RKO (cell line): ENCODE results near the gene PANK1.
A peak's percentile ranks its signal among the peaks of the same experiment; 100 is the strongest.

Source experiments
- DNase-seq: peaks from one replicate; pipeline ENCODE4 v3.0.0-alpha.2; 2016; ENCODE audit warnings: low spot score

PANK1 gene

GRCh38 chr10:89615824-89616223, 29.2 kb downstream of the PANK1 start:
- no peak for DNase-seq

GRCh38 chr10:89615112-89615511, 29.9 kb downstream of the PANK1 start:
- no peak for DNase-seq

GRCh38 chr10:89613582-89613981, 31.5 kb downstream of the PANK1 start:
- no peak for DNase-seq

GRCh38 chr10:89611282-89611681, 33.8 kb downstream of the PANK1 start:
- no peak for DNase-seq

- DNase-seq = no peak
Observed at GRCh38 chr10:89609833-89610346, 35.2 kb downstream of the PANK1 start.

GRCh38 chr10:89604200-89604599, 40.8 kb downstream of the PANK1 start:
- DNase-seq = no peak

- no peak for DNase-seq
Observed at GRCh38 chr10:89602919-89603318, 42.1 kb downstream of the PANK1 start.

GRCh38 chr10:89601728-89602361, 43.2 kb downstream of the PANK1 start:
- DNase-seq = no peak

GRCh38 chr10:89600041-89600440, 45.0 kb downstream of the PANK1 start:
- DNase-seq = no peak

- no peak for DNase-seq
Observed at GRCh38 chr10:89593043-89593442, 52.0 kb downstream of the PANK1 start.

GRCh38 chr10:89592539-89592938, 52.5 kb downstream of the PANK1 start:
- no peak for DNase-seq

- no peak for DNase-seq
Observed at GRCh38 chr10:89591796-89592271, 53.2 kb downstream of the PANK1 start.

- peak; percentile 3 for DNase-seq
Observed at GRCh38 chr10:89591111-89591795, 53.8 kb downstream of the PANK1 start.

- DNase-seq = no peak
Observed at GRCh38 chr10:89590326-89590725, 54.7 kb downstream of the PANK1 start.

- no peak for DNase-seq
Observed at GRCh38 chr10:89589101-89589720, 55.8 kb downstream of the PANK1 start.

- DNase-seq = no peak
Observed at GRCh38 chr10:89588671-89589070, 56.4 kb downstream of the PANK1 start.

- DNase-seq = no peak
Observed at GRCh38 chr10:89582022-89582421, 63.0 kb downstream of the PANK1 start.

- DNase-seq = no peak
Observed at GRCh38 chr10:89580243-89580642, 64.8 kb downstream of the PANK1 start.

GRCh38 chr10:89576696-89577095, 68.3 kb downstream of the PANK1 start:
- no peak for DNase-seq

GRCh38 chr10:89576022-89576421, 69.0 kb downstream of the PANK1 start:
- DNase-seq = no peak

GRCh38 chr10:89575031-89575430, 70.0 kb downstream of the PANK1 start:
- no peak for DNase-seq

- DNase-seq = no peak
Observed at GRCh38 chr10:89574368-89574767, 70.7 kb downstream of the PANK1 start.

- DNase-seq = no peak
Observed at GRCh38 chr10:89567576-89568245, 77.3 kb downstream of the PANK1 start.
